AG04450 (cell line): ENCODE results near the gene MPDU1. TPM values are rescaled to one million over a fixed set of nuclear protein-coding genes. Genes with fewer than 3 reads are reported as not detected.

Source experiments
- CTCF ChIA-PET: fragments of 300-600, 350-600 bp; formaldehyde crosslinking; extraction: SDS; loops from one replicate; lab custom pipeline; 2022; ENCODE audit warnings: antibody characterized with exemption, inconsistent platforms; lab: Charles Lee
- POLR2A ChIA-PET: fragments of 350-600 bp; formaldehyde crosslinking; extraction: SDS; loops from one replicate; lab custom pipeline; 2021; ENCODE audit warnings: antibody characterized with exemption, inconsistent platforms; lab: Yijun Ruan, JAX
- DNase-seq: peaks from one replicate; pipeline ENCODE4 v3.0.0-alpha.2; 2011; ENCODE audit warnings: low read depth, low spot score
- H3K27ac ChIP-seq: one replicate; pipeline ENCODE4 v1.5.1; 2012; ENCODE audit warnings: low read depth, low read length, control low read depth
- H3K27me3 ChIP-seq: one replicate; pipeline ENCODE4 v1.6.0; 2012; ENCODE audit warnings: low read length; ENCODE audit not compliant: control insufficient read depth, insufficient read depth
- H3K4me3 ChIP-seq: 2 replicates; pipeline ENCODE4 v1.5.1; 2011; ENCODE audit warnings: mild to moderate bottlenecking, low read depth, low read length, control low read depth
- H3K9me3 ChIP-seq: 2 replicates; pipeline ENCODE4 v1.5.1; 2012; ENCODE audit warnings: low read length; ENCODE audit not compliant: control insufficient read depth, insufficient read depth
- polyA plus RNA-seq: library from polyadenylated mRNA; depleted of rRNA; stranded (reverse); fragments of >200 nt; gene quantifications from 2 replicates; pipeline ENCODE4 v1.2.3, GENCODE V29; 2011
- TF ChIP-seq, protein P1 (sequence below): IDR thresholded peaks from 2 replicates; pipeline ENCODE4 v1.5.1; 2011; ENCODE audit warnings: low read depth, low read length, control low read depth, inconsistent platforms

MPDU1 gene
- polyA plus RNA-seq, 1 experiment: 131 TPM

DNA sequence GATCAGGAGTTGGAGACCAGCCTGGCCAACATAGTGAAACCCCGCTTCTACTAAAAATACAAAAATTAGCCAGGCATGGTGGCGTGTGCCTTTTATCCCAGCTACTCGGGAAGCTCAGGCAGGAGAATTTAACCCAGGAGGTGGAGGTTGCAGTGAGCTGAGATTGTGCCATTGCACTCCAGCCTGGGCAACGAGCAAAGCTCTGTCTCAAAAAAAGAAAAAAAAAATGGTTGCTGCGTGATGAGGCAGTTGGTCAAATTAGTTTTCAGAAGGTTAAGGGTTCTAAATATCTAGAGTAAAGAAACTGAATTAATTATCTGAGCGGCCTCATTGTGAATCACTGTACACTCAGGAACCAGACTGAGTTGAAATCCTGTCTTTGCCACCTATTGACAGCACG, 7.7 kb upstream of the MPDU1 start:
- TF ChIP-seq, protein P1, sequence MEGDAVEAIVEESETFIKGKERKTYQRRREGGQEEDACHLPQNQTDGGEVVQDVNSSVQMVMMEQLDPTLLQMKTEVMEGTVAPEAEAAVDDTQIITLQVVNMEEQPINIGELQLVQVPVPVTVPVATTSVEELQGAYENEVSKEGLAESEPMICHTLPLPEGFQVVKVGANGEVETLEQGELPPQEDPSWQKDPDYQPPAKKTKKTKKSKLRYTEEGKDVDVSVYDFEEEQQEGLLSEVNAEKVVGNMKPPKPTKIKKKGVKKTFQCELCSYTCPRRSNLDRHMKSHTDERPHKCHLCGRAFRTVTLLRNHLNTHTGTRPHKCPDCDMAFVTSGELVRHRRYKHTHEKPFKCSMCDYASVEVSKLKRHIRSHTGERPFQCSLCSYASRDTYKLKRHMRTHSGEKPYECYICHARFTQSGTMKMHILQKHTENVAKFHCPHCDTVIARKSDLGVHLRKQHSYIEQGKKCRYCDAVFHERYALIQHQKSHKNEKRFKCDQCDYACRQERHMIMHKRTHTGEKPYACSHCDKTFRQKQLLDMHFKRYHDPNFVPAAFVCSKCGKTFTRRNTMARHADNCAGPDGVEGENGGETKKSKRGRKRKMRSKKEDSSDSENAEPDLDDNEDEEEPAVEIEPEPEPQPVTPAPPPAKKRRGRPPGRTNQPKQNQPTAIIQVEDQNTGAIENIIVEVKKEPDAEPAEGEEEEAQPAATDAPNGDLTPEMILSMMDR: no peak
- DNase-seq: no peak
- no peak overlapping the region for H3K27ac ChIP-seq
- ChIA-PET CTCF (interaction anchor here (1.0 kb wide), 1 partner anchor 15 kb away, joined by 7 read pairs; the partner anchor contains the start of gene SENP3), POLR2A (interaction anchor here (0.9 to 4.8 kb wide), 3 partner anchors 8 to 13 kb away, joined by 4 to 44 read pairs (median 16); partner anchors contain the start of gene MPDU1)
- no peaks in the 10 kb centered on the region for H3K27me3 ChIP-seq
- H3K4me3 ChIP-seq: peak overlapping the region; percentile 98; the same call in 1 of the 2 replicates
- H3K9me3 ChIP-seq: peaks cover 7% of the 10 kb centered on the region; the same call in 1 of the 2 replicates

DNA sequence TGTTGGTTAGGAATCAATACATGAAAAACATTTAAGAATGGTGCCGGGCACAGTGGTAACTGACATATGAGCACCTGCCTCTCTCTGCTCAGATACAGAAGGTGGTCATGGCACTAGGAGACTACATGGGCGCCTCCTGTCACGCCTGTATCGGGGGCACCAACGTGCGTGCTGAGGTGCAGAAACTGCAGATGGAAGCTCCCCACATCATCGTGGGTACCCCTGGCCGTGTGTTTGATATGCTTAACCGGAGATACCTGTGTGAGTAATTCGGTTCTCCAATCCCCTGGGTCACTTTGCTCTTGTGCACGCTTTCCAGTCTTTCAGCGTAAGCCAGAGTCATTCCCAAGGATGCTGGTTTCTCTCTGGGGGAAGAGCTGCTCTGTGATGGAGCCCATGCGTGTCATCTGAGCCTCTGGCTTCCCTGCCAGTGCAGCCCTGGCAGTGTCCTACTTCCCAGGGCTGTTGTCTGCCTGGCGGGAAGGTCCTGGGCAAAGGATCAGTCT, 7.2 kb upstream of the MPDU1 start:
- no peak overlapping the region for H3K4me3 ChIP-seq
- POLR2A ChIA-PET: interaction anchor here (0.5 to 0.7 kb wide), 2 partner anchors 154 to 178 kb away, joined by 3 read pairs; no protein-coding TSS in a partner anchor
- H3K27ac ChIP-seq: peak overlapping the region; percentile 22
- CTCF ChIA-PET: no interaction called here
- no peaks in the 10 kb centered on the region for H3K27me3 ChIP-seq
- H3K9me3 ChIP-seq: peaks cover 7% of the 10 kb centered on the region; the same call in 1 of the 2 replicates
- DNase-seq: no peak
- TF ChIP-seq, protein P1: no peak

DNA sequence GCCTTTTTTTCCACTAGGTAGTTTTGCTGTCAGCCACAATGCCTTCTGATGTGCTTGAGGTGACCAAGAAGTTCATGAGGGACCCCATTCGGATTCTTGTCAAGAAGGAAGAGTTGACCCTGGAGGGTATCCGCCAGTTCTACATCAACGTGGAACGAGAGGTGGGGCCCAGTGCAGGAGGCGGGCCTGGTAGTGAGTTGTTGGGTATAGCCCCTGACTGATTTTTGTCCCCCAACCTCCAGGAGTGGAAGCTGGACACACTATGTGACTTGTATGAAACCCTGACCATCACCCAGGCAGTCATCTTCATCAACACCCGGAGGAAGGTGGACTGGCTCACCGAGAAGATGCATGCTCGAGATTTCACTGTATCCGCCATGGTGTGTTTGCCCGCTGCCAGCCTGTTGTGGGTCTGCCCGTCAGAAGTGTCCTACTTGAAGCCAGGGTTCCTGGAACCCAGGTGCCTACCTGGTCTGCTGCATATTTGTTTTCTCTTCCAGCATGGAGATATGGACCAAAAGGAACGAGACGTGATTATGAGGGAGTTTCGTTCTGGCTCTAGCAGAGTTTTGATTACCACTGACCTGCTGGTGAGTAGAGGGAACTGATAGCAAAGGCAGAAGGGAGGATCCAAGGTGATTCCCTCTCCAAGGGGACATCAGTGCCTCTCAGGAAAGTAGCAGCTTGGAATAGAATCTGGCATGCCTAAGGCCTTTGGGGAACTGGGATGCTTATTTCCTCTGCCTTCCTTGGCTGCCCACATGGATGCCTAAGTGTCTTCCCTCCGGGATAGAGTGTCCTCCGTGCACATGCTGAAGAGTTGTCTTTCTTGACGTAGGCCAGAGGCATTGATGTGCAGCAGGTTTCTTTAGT, 6.1 kb upstream of the MPDU1 start:
- POLR2A ChIA-PET: interaction anchor here (0.7 kb wide), 1 partner anchor 179 kb away, joined by 3 read pairs; no protein-coding TSS in a partner anchor
- TF ChIP-seq, protein P1: no peak

DNA sequence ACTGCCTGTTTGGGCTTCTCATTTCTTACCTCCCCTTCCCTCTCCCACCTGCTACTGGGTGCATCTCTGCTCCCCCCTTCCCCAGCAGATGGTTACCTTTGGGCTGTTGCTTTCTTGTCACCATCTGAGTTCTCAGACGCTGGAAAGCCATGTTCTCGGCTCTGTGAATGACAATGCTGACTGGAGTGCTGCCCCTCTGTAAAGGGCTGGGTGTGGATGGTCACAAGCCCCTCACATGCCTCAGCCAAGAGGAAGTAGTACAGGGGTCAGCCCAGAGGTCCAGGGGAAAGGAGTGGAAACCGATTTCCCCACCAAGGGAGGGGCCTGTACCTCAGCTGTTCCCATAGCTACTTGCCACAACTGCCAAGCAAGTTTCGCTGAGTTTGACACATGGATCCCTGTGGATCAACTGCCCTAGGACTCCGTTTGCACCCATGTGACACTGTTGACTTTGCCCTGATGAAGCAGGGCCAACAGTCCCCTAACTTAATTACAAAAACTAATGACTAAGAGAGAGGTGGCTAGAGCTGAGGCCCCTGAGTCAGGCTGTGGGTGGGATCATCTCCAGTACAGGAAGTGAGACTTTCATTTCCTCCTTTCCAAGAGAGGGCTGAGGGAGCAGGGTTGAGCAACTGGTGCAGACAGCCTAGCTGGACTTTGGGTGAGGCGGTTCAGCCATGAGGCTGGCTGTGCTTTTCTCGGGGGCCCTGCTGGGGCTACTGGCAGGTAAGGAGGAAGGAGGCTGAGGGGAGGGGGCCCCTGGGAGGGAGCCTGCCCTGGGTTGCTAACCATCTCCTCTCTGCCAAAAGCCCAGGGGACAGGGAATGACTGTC, 4.4 kb upstream of the MPDU1 start, which contains the start of gene CD68:
Gene CD68 (plus strand): TSS at position 638 of the 833 bp plus-strand sequence. CDS start 40 bp downstream, at position 678.
- ChIA-PET CTCF (interaction anchor here (1.5 to 1.9 kb wide), 2 partner anchors 10 to 18 kb away, joined by 4 to 8 read pairs; no protein-coding TSS in a partner anchor), POLR2A (interaction anchor here (0.6 to 3.2 kb wide), 7 partner anchors 8 to 175 kb away, joined by 3 to 22 read pairs (median 3); partner anchors contain the start of genes SENP3, SOX15, TP53 and WRAP53)
- Histone ChIP-seq H3K27me3 (no peaks in the 10 kb centered on the region), H3K27ac (peak within 1 kb of the TSS; percentile 89), H3K4me3 (peak within 1 kb of the TSS; percentile 29), H3K9me3 (peaks cover 8% of the 10 kb centered on the region; the same call in 1 of the 2 replicates)
- TF ChIP-seq, protein P1: no peak
- peak; percentile 66 for DNase-seq

More for the DNA sequence above, 6.1 kb upstream of the MPDU1 start:
- Histone ChIP-seq H3K4me3 (no peak overlapping the region), H3K27me3 (no peaks in the 10 kb centered on the region), H3K27ac (peak overlapping the region; percentile 52), H3K9me3 (peaks cover 7% of the 10 kb centered on the region; the same call in 1 of the 2 replicates)
- CTCF ChIA-PET: no interaction called here
- no peak for DNase-seq
